Esophagus muscularis mucosa (tissue), 3 donors: ENCODE data around the gene ANXA1.

Experiments used
- CTCF ChIP-seq, 3 experiments: fragments of 200-600 bp in 2 of 3; fragments of 450-650 bp in 1 of 3; sonication (generic) in 2 of 3; IDR thresholded peaks; one replicate each; pipeline ENCODE4 v1.5.1; 2017 to 2019; ENCODE audit warnings: antibody characterized with exemption in 3 of 3, mild to moderate bottlenecking in 2 of 3, moderate library complexity in 1 of 3
- POLR2A ChIP-seq: fragments of 450-650 bp; IDR thresholded peaks from one replicate; pipeline ENCODE4 v1.6.1; 2017; ENCODE audit warnings: antibody characterized with exemption, moderate library complexity, mild to moderate bottlenecking, low read depth
- POLR2AphosphoS5 ChIP-seq, 2 donors: sonication (generic); formaldehyde crosslinking; IDR thresholded peaks; one replicate each; pipeline ENCODE4 v1.6.1; 2017; ENCODE audit warnings: antibody characterized with exemption in 2 of 2

- TF ChIP-seq POLR2A = no peak
- TF ChIP-seq CTCF (IDR thresholded peaks at IDR 0.05) = no peak
- TF ChIP-seq POLR2AphosphoS5 (IDR thresholded peaks at IDR 0.05) = no peak
Observed at GRCh38 chr9:73180403-73180802, 28.7 kb downstream of the ANXA1 start.
